ENCODE measurements around the gene ULK3. TPM values are rescaled to one million over a fixed set of nuclear protein-coding genes. Genes with fewer than 3 reads are reported as not detected.

ULK3 gene
- total and polyA plus RNA-seq, 5 donors = 34.9 to 49.3 (median 44.7) TPM

- Histone ChIP-seq H3K4me1 (ENCODE audit: control insufficient read depth, insufficient read depth, low read length) (no peaks in the 10 kb centered on the region), H3K27me3 (ENCODE audit: control insufficient read depth, insufficient read depth) (no peaks in the 10 kb centered on the region), H3K4me3 (ENCODE audit: low read length) (no peak overlapping the region), H3K9me3 (ENCODE audit: control insufficient read depth, low read length) (no peaks in the 10 kb centered on the region), H3K27ac (ENCODE audit: low read length) (no peak overlapping the region)
- WGBS = 69% methylated on average over 25 of the region's 25 CpGs
- ATAC-seq (peak; percentile 21 to 47), DNase-seq (peak in 2 of 3 donors; percentile 76 to 79)
- intact Hi-C loops (cut with DNase I) = no loop called here
These were observed 44.3 kb downstream of the ULK3 start for GRCh38 chr15:74798388-74799254.

- ATAC-seq (no peak), DNase-seq (no peak)
- H3K27me3 ChIP-seq (ENCODE audit: control insufficient read depth, insufficient read depth) = no peaks in the 10 kb centered on the region
- H3K9me3 ChIP-seq (ENCODE audit: control insufficient read depth, low read length) = no peaks in the 10 kb centered on the region
- peaks cover 10% of the 10 kb centered on the region for H3K4me1 ChIP-seq (ENCODE audit: control insufficient read depth, insufficient read depth, low read length)
- H3K27ac ChIP-seq (ENCODE audit: low read length) = no peak overlapping the region
- H3K4me3 ChIP-seq (ENCODE audit: low read length) = no peak overlapping the region
- WGBS = 93% methylated on average over 14 of the region's 14 CpGs
- intact Hi-C loops (cut with DNase I) = no loop called here
These were observed 46.9 kb downstream of the ULK3 start for GRCh38 chr15:74795966-74796625.

GRCh38 chr15:74794970-74795349 is 48.0 kb downstream of the ULK3 start:
- ATAC-seq = no peak
- WGBS = 87% methylated on average over 9 of the region's 9 CpGs
- no peak overlapping the region for H3K27ac ChIP-seq (ENCODE audit: low read length)
- intact Hi-C loops (cut with DNase I) = no loop called here
- no peak overlapping the region for H3K4me3 ChIP-seq (ENCODE audit: low read length)
- H3K4me1 ChIP-seq (ENCODE audit: control insufficient read depth, insufficient read depth, low read length) = peaks cover 16% of the 10 kb centered on the region
- no peaks in the 10 kb centered on the region for H3K27me3 ChIP-seq (ENCODE audit: control insufficient read depth, insufficient read depth)
- no peak for DNase-seq
- no peaks in the 10 kb centered on the region for H3K9me3 ChIP-seq (ENCODE audit: control insufficient read depth, low read length)

- Histone ChIP-seq H3K9me3 (ENCODE audit: control insufficient read depth, low read length) (no peaks in the 10 kb centered on the region), H3K27me3 (ENCODE audit: control insufficient read depth, insufficient read depth) (no peaks in the 10 kb centered on the region), H3K4me1 (ENCODE audit: control insufficient read depth, insufficient read depth, low read length) (peaks cover 19% of the 10 kb centered on the region), H3K4me3 (ENCODE audit: low read length) (no peak overlapping the region), H3K27ac (ENCODE audit: low read length) (no peak overlapping the region)
- ATAC-seq (no peak), DNase-seq (no peak)
- 86% methylated on average over 7 of the region's 9 CpGs for WGBS
- intact Hi-C loops (cut with DNase I) = no loop called here
These were observed 48.5 kb downstream of the ULK3 start for GRCh38 chr15:74794248-74794969.

- H3K4me3 ChIP-seq (ENCODE audit: low read length) = no peak overlapping the region
- H3K27ac ChIP-seq (ENCODE audit: low read length) = no peak overlapping the region
- ATAC-seq (no peak), DNase-seq (peak in 2 of 3 donors; percentile 67 to 78)
- no peaks in the 10 kb centered on the region for H3K27me3 ChIP-seq (ENCODE audit: control insufficient read depth, insufficient read depth)
- peaks cover 21% of the 10 kb centered on the region for H3K4me1 ChIP-seq (ENCODE audit: control insufficient read depth, insufficient read depth, low read length)
- 73% methylated on average over 12 of the region's 12 CpGs for WGBS
- H3K9me3 ChIP-seq (ENCODE audit: control insufficient read depth, low read length) = no peaks in the 10 kb centered on the region
- intact Hi-C loops (cut with DNase I) = no loop called here
These were observed 49.6 kb downstream of the ULK3 start for GRCh38 chr15:74793135-74794028.

- H3K27ac ChIP-seq (ENCODE audit: low read length) = no peak overlapping the region
- no peaks in the 10 kb centered on the region for H3K9me3 ChIP-seq (ENCODE audit: control insufficient read depth, low read length)
- no peaks in the 10 kb centered on the region for H3K27me3 ChIP-seq (ENCODE audit: control insufficient read depth, insufficient read depth)
- H3K4me1 ChIP-seq (ENCODE audit: control insufficient read depth, insufficient read depth, low read length) = peaks cover 29% of the 10 kb centered on the region
- no peak overlapping the region for H3K4me3 ChIP-seq (ENCODE audit: low read length)
- DNase-seq (peak; percentile 53 to 73 (median 70)), ATAC-seq (no peak)
- 62% methylated on average over 12 of the region's 12 CpGs for WGBS
- intact Hi-C loops (cut with DNase I) = no loop called here
These were observed 50.5 kb downstream of the ULK3 start for GRCh38 chr15:74792227-74793016.

DNA sequence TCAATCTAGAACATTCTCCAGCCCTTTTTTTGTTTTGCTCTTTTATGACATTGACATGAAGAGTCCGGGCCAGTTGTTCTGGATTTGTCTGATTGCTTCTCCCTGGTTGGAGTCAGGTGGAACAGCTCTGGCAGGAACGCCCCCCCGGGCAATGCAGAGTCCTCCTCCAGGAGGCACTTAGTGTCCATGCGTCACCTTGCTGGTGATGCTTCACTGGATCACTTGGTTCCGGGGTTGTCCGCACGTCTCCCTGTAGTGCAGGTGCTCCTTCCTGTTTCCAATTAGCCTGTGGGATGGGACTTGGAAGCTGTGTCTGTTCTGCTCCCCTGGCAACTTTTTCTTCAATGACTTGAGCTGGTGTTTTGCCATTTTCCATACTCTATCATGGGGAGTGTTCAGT is 51.3 kb downstream of the ULK3 start:
- WGBS = 83% methylated on average over 7 of the region's 7 CpGs
- intact Hi-C loops (cut with DNase I) = no loop called here
- no peak overlapping the region for H3K27ac ChIP-seq (ENCODE audit: low read length)
- H3K27me3 ChIP-seq (ENCODE audit: control insufficient read depth, insufficient read depth) = no peaks in the 10 kb centered on the region
- peaks cover 33% of the 10 kb centered on the region for H3K4me1 ChIP-seq (ENCODE audit: control insufficient read depth, insufficient read depth, low read length)
- no peaks in the 10 kb centered on the region for H3K9me3 ChIP-seq (ENCODE audit: control insufficient read depth, low read length)
- DNase-seq (peak in 1 of 3 donors; percentile 36), ATAC-seq (no peak)
- H3K4me3 ChIP-seq (ENCODE audit: low read length) = no peak overlapping the region

- ATAC-seq = no peak
- intact Hi-C loops (cut with DNase I) = no loop called here
- 53% methylated on average over 1 of the region's 1 CpG for WGBS
- H3K27ac ChIP-seq (ENCODE audit: low read length) = no peak overlapping the region
- H3K4me1 ChIP-seq (ENCODE audit: control insufficient read depth, insufficient read depth, low read length) = peaks cover 37% of the 10 kb centered on the region
- H3K9me3 ChIP-seq (ENCODE audit: control insufficient read depth, low read length) = no peaks in the 10 kb centered on the region
- no peak for DNase-seq
- no peak overlapping the region for H3K4me3 ChIP-seq (ENCODE audit: low read length)
- no peaks in the 10 kb centered on the region for H3K27me3 ChIP-seq (ENCODE audit: control insufficient read depth, insufficient read depth)
These were observed 51.9 kb downstream of the ULK3 start for GRCh38 chr15:74791007-74791406.

DNA sequence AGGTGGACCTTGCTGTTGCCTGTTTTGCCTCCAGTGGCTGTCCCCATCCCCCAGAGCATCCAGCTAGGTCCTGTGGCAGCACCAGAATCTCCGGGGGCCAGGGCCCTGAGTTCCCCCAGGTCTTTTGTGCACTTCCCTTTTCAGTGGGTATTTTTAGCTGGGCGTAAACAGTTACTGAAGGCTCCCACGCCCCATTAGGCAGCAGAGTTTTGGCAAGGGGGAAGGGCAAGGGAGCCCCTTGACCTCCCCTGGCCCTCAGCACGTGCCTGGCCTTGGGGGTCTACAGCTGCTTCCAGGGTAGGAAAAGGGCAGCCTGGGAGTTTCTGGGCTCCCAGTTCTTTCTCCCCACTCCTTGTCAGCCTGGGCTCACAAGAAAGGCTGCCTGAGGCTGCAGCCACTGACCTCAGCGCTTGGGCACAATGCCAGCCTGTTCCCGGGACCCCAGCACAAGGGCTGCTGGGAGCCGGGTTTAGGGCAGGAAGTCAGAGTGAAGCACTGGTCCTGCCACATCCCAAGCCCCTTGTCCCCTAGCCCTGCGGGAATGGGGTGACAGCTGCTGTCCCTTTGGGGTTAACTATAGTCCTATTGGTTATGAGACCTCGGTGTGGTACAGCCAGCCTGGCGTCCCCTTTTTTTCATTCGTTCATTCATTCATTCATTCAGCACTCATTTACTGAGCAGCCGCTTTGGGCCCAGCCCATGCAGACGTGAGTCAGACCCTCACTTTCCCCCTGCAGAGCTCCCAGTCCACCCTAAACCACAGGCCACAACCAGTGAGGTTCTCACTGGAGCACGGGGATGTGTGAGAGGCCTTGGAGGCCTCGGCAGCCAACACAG is 52.7 kb downstream of the ULK3 start:
- ATAC-seq (peak; percentile 34), DNase-seq (peak; percentile 87 to 95 (median 94))
- no peaks in the 10 kb centered on the region for H3K9me3 ChIP-seq (ENCODE audit: control insufficient read depth, low read length)
- intact Hi-C loops (cut with DNase I) = no loop called here
- peak overlapping the region; percentile 85 for H3K27ac ChIP-seq (ENCODE audit: low read length)
- WGBS = 16% methylated on average over 15 of the region's 15 CpGs
- H3K4me3 ChIP-seq (ENCODE audit: low read length) = no peak overlapping the region
- peaks cover 37% of the 10 kb centered on the region for H3K4me1 ChIP-seq (ENCODE audit: control insufficient read depth, insufficient read depth, low read length)
- H3K27me3 ChIP-seq (ENCODE audit: control insufficient read depth, insufficient read depth) = no peaks in the 10 kb centered on the region

All from right cardiac atrium (tissue), 5 donors.